Mucosa of stomach (tissue), 1 donor: ENCODE data around the gene FBXL4.

Experiments
- H3K27me3 ChIP-seq: one replicate; pipeline ENCODE4 v1.7.0; 2013; ENCODE audit warnings: mild to moderate bottlenecking, low read length; ENCODE audit not compliant: control insufficient read depth, insufficient read depth
- H3K36me3 ChIP-seq: one replicate; pipeline ENCODE4 v1.7.0; 2013; ENCODE audit warnings: low read length; ENCODE audit not compliant: control insufficient read depth, insufficient read depth
- H3K4me1 ChIP-seq: one replicate; pipeline ENCODE4 v1.7.0; 2013; ENCODE audit warnings: mild to moderate bottlenecking, low read length; ENCODE audit not compliant: control insufficient read depth, insufficient read depth
- H3K4me3 ChIP-seq: one replicate; pipeline ENCODE4 v1.7.0; 2013; ENCODE audit warnings: low read length
- H3K9ac ChIP-seq: one replicate; pipeline ENCODE4 v1.7.0; 2013; ENCODE audit warnings: mild to moderate bottlenecking, low read length, moderate library complexity
- H3K9me3 ChIP-seq: one replicate; pipeline ENCODE4 v1.7.0; 2013; ENCODE audit warnings: mild to moderate bottlenecking, low read length, moderate library complexity; ENCODE audit not compliant: control insufficient read depth
- donor health status: Pancreatic carcinoma.

FBXL4 gene

DNA sequence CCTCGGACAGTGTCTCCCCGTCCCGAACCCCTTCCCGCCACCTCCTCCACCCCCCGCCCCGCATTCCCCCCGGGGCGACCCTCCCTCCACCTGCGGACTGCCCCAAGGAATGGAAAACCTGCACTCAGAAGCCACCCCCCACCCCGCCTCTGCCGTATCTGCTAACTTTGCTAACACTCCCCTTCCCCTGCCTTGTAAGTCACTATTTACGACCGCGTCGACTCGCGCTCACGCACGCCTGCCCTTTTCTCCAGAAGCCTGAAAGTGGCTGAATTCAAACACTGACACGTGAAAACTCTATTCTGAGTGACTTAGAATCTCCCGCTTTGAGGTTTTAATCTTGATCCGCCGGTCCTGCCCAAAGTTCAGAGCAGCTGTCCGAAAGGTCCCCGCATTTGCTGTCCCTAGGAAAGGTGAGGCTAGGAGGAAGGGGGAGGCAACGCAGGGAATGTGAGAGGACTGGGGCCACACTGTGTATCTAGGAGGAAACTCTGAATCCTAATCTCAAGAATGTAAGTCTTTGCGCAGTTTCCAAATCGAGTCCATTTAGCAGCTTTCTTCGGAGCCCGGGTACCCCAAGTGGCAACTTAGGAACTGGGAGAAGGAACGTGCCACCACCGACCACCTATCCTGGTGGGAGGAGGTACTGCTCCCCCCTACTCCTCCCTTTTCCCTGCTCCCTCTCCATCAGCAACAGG is 122.7 kb downstream of the FBXL4 start:
- Histone ChIP-seq H3K27me3 (peaks cover 66% of the 10 kb centered on the region), H3K36me3 (no peaks in the 10 kb centered on the region), H3K4me3 (no peak overlapping the region), H3K9ac (no peak overlapping the region), H3K4me1 (no peaks in the 10 kb centered on the region), H3K9me3 (no peaks in the 10 kb centered on the region)

DNA sequence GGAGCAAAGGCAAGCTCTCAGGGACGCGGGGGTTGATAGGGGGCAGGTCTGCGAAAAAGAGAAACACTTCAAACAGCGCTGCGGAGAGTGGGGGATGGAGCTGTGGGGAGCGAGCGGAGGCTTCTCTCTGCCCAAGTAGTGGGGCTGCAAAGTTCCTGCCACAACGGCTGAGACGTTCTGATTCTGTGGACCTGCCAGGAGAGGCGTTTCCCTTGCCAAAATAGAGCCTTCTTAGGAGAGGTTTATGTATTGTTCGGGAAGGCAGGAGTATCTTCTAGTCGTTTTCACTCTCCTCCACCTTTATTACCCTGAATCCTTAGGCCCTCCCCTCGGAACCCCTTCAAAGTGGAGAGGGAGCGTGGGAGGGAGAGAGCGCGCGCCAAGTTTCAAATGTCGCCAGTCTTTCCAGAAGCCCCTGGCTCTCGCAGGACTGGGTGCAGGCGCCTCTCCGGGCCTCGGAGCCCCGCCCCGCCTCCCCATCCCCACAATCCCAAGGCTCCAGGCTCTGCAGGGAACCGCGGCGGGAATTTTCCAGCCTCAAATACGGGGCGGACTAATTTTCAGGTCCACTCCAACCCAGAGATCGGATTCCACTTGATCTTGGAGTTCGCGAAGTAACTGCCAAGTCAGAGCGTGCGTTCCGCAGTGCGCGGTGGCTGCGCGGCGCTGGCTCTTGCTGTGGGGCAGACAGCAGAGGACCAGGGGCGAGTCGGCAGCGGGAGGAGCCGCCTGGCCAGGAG is 123.4 kb downstream of the FBXL4 start:
- Histone ChIP-seq H3K27me3 (peaks cover 66% of the 10 kb centered on the region), H3K36me3 (no peaks in the 10 kb centered on the region), H3K4me3 (no peak overlapping the region), H3K4me1 (no peaks in the 10 kb centered on the region), H3K9me3 (no peaks in the 10 kb centered on the region), H3K9ac (no peak overlapping the region)

DNA sequence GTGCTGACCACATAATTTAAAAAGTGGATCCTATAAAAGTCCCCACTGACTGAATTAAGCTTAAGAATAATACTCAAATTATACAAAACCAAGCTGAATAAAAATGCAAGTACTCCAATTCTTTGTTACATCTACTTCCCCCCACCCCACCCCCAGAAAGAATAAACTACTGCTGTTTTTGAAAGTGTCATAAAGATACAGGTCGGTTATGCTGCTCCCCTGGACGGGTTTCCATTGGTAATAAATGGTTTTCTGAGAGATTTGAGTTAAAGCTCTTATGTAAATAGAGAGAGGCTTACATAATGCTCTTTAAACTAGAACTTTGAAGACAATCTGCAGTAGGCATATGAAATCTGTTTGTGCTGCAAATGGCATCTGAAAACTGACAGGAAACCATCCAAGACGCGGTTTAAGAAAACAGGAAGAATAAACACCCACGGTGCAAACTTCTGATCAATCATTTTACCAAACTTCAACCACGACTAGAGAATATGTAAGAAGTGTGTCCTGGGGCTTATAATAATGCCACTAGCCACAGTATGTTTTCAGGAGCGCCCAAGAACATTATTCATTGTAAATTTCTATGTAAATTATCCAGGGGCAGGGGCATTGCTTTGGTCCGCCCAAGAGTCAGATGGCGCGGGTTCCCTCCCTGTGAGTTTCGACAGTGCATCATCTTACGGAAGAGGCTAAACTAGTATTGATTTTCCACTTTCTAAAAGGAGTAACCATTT is 124.2 kb downstream of the FBXL4 start:
- H3K9ac ChIP-seq = no peak overlapping the region
- peaks cover 60% of the 10 kb centered on the region for H3K27me3 ChIP-seq
- H3K4me3 ChIP-seq = no peak overlapping the region

DNA sequence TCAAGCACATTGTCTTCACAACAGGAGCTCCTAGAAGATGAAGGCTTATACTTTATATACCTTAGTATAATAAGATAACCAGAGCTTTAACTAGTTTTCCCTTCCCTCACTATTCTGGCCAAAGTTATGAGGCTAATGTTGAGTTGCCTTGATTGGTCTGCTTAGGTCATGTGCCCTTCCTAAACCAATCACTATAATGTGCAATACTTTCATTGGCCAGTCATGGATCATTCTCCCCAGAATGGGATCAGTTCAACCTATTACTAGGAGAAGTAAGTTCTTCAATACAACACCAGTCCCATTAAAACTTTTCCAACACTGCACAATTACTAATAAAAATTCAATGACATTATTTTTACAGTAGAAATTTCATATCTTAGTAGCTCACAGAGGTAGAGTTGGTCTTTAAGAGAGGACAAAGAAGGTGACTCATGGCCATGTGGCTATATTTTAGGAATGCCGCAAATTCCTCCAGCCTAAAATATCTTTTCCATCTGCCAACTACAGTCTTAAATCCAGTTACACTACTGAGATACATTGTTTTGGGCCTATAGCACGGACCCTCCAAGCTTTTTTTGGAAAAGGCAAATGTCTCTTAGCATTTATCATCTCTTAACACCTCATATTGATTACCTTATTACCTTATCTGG is 125.9 kb downstream of the FBXL4 start:
- Histone ChIP-seq H3K27me3 (peaks cover 43% of the 10 kb centered on the region), H3K4me3 (no peak overlapping the region), H3K36me3 (no peaks in the 10 kb centered on the region)

More for the DNA sequence above, 124.2 kb downstream of the FBXL4 start:
- Histone ChIP-seq H3K4me1 (no peaks in the 10 kb centered on the region), H3K9me3 (no peaks in the 10 kb centered on the region), H3K36me3 (no peaks in the 10 kb centered on the region)

More for the DNA sequence above, 125.9 kb downstream of the FBXL4 start:
- no peaks in the 10 kb centered on the region for H3K9me3 ChIP-seq
- H3K4me1 ChIP-seq = no peaks in the 10 kb centered on the region
- no peak overlapping the region for H3K9ac ChIP-seq
